A673 (cell line): ENCODE data around the gene AREL1. TPM values are rescaled to one million over a fixed set of nuclear protein-coding genes. Genes with fewer than 3 reads are reported as not detected.

Experiments used
- BruUV-seq: library from RNA; stranded (reverse); fragments of 400-500 nt; replicated peaks from 2 replicates; lab custom pipeline; 2021; lab: Mats Ljungman, UMichigan
- CTCF ChIA-PET: fragments of 300-600 bp; sonication (Branson Sonifier 250); formaldehyde crosslinking; loops from one replicate; lab custom pipeline; 2022; ENCODE audit warnings: antibody characterized with exemption; lab: Charles Lee
- POLR2A ChIA-PET: fragments of 300-600 bp; sonication (Branson Sonifier 250); formaldehyde crosslinking; loops from one replicate; lab custom pipeline; 2022; ENCODE audit warnings: antibody characterized with exemption; ENCODE audit not compliant: low non-redundant PET; lab: Charles Lee
- DNase-seq: peaks from one replicate; pipeline ENCODE4 v3.0.0-alpha.2; 2015; ENCODE audit warnings: low spot score
- H3K27ac ChIP-seq: fragments of 200-600 bp; sonication (generic); 2 replicates; pipeline ENCODE4 v1.5.1; 2016; ENCODE audit warnings: mixed run types, low read depth, mild to moderate bottlenecking, mixed read lengths, antibody characterized with exemption, low read length; ENCODE audit not compliant: poor library complexity, severe bottlenecking
- H3K27me3 ChIP-seq: fragments of 200-600 bp; sonication (generic); replicated peaks from 2 replicates; pipeline ENCODE4 v1.6.1; 2017; ENCODE audit warnings: mixed run types, low read depth, mild to moderate bottlenecking, mixed read lengths, antibody characterized with exemption, low read length; ENCODE audit not compliant: insufficient read depth, poor library complexity
- H3K36me3 ChIP-seq: fragments of 200-600 bp; sonication (generic); 2 replicates; pipeline ENCODE4 v1.6.1; 2016; ENCODE audit warnings: mixed run types, mild to moderate bottlenecking, mixed read lengths, antibody characterized with exemption, low read length; ENCODE audit not compliant: insufficient read depth, poor library complexity, severe bottlenecking
- H3K4me1 ChIP-seq: fragments of 200-600 bp; sonication (generic); 2 replicates; pipeline ENCODE4 v1.6.1; 2017; ENCODE audit warnings: mixed run types, mild to moderate bottlenecking, mixed read lengths, antibody characterized with exemption, low read length; ENCODE audit not compliant: insufficient read depth, poor library complexity, severe bottlenecking
- H3K4me3 ChIP-seq: fragments of 200-600 bp; sonication (generic); 2 replicates; pipeline ENCODE4 v1.5.1; 2016; ENCODE audit warnings: low read depth, mixed run types, mild to moderate bottlenecking, mixed read lengths, low read length; ENCODE audit not compliant: poor library complexity, severe bottlenecking
- H3K9me3 ChIP-seq: fragments of 200-600 bp; sonication (generic); 2 replicates; pipeline ENCODE4 v1.6.1; 2016; ENCODE audit warnings: mixed run types, low read depth, mild to moderate bottlenecking, mixed read lengths, antibody characterized with exemption, low read length; ENCODE audit not compliant: poor library complexity, severe bottlenecking
- CTCF ChIP-seq: fragments of 300-800, 200-600 bp; sonication (generic); conservative IDR thresholded peaks from 2 replicates; pipeline ENCODE4 v1.5.1; 2017; ENCODE audit warnings: low read depth, mild to moderate bottlenecking, antibody characterized with exemption, low read length, moderate library complexity, mixed read lengths
- EZH2 ChIP-seq: fragments of 200-600 bp; sonication (generic); IDR thresholded peaks from 2 replicates; pipeline ENCODE4 v1.6.1; 2017; ENCODE audit warnings: borderline replicate concordance, low read depth, mild to moderate bottlenecking, mixed read lengths, antibody characterized with exemption, low read length; ENCODE audit not compliant: poor library complexity, severe bottlenecking
- intact Hi-C: fragments of 100-400 bp; cut with micrococcal nuclease; formaldehyde crosslinking; loops from one replicate; pipeline ENCODE4 v1.10.0; 2022; ENCODE audit not compliant: unreplicated experiment
- total RNA-seq: library from RNA; stranded (reverse); gene quantifications from 2 replicates; pipeline ENCODE4 v1.2.3, GENCODE V29; 2021

Gene AREL1
- total RNA-seq, 1 experiment from 2014 or later: 48.7 TPM

GRCh38 chr14:74649673-74650072 is 63.2 kb downstream of the AREL1 start:
- no peaks in the 10 kb centered on the region for H3K27me3 ChIP-seq
- H3K9me3 ChIP-seq: no peaks in the 10 kb centered on the region
- no peak overlapping the region for H3K27ac ChIP-seq
- DNase-seq: no peak
- no peak overlapping the region for H3K4me3 ChIP-seq
- intact Hi-C loops: no loop called here
- no peaks in the 10 kb centered on the region for H3K36me3 ChIP-seq
- peaks cover 12% of the 10 kb centered on the region for H3K4me1 ChIP-seq
- TF ChIP-seq CTCF (no peak), EZH2 (no peak)
- CTCF ChIA-PET: no interaction called here
- POLR2A ChIA-PET: no interaction called here
- BruUV-seq: no TSS peak

- no peaks in the 10 kb centered on the region for H3K9me3 ChIP-seq
- ChIA-PET CTCF (no interaction called here), POLR2A (no interaction called here)
- no peak overlapping the region for H3K27ac ChIP-seq
- H3K4me1 ChIP-seq: peaks cover 12% of the 10 kb centered on the region
- intact Hi-C loops: no loop called here
- no peak overlapping the region for H3K4me3 ChIP-seq
- no peaks in the 10 kb centered on the region for H3K27me3 ChIP-seq
- no peak for DNase-seq
- BruUV-seq: no TSS peak
- TF ChIP-seq CTCF (no peak), EZH2 (no peak)
- no peaks in the 10 kb centered on the region for H3K36me3 ChIP-seq
Measured at GRCh38 chr14:74649167-74649566, 63.7 kb downstream of the AREL1 start.

- no TSS peak for BruUV-seq
- no peaks in the 10 kb centered on the region for H3K27me3 ChIP-seq
- no peaks in the 10 kb centered on the region for H3K36me3 ChIP-seq
- ChIA-PET CTCF (no interaction called here), POLR2A (no interaction called here)
- TF ChIP-seq CTCF: no peak
- H3K4me3 ChIP-seq: no peak overlapping the region
- no peak overlapping the region for H3K27ac ChIP-seq
- H3K9me3 ChIP-seq: no peaks in the 10 kb centered on the region
- peak; percentile 18 for DNase-seq
- peaks cover 12% of the 10 kb centered on the region for H3K4me1 ChIP-seq
- intact Hi-C loops: no loop called here
Measured at GRCh38 chr14:74648601-74649000, 64.3 kb downstream of the AREL1 start.
